Esophagus muscularis mucosa (tissue), 4 donors: ENCODE results near the gene EGFL8.

Experiments used
- CTCF ChIP-seq, 3 experiments: fragments of 200-600 bp in 2 of 3; fragments of 450-650 bp in 1 of 3; sonication (generic) in 2 of 3; IDR thresholded peaks; one replicate each; pipeline ENCODE4 v1.5.1; 2017 to 2019; ENCODE audit warnings: antibody characterized with exemption in 3 of 3, mild to moderate bottlenecking in 2 of 3, moderate library complexity in 1 of 3
- EP300 ChIP-seq: sonication (generic); formaldehyde crosslinking; IDR thresholded peaks from one replicate; pipeline ENCODE4 v1.6.1; 2017; ENCODE audit warnings: antibody characterized with exemption
- POLR2A ChIP-seq: fragments of 450-650 bp; IDR thresholded peaks from one replicate; pipeline ENCODE4 v1.6.1; 2017; ENCODE audit warnings: antibody characterized with exemption, moderate library complexity, mild to moderate bottlenecking, low read depth
- POLR2AphosphoS5 ChIP-seq, 2 donors: sonication (generic); formaldehyde crosslinking; IDR thresholded peaks; one replicate each; pipeline ENCODE4 v1.6.1; 2017; ENCODE audit warnings: antibody characterized with exemption in 2 of 2

GRCh38 chr6:32120573-32121059, 43.8 kb upstream of the EGFL8 start:
- TF ChIP-seq POLR2AphosphoS5 (IDR thresholded peaks at IDR 0.05), result no peak
- TF ChIP-seq CTCF (IDR thresholded peaks at IDR 0.05), result no peak
- no peak for TF ChIP-seq POLR2A
- no peak for TF ChIP-seq EP300
